ENCODE data around the gene GTF2IRD1. TPM values are rescaled to one million over a fixed set of nuclear protein-coding genes. Genes with fewer than 3 reads are reported as not detected.

The GTF2IRD1 gene
- total and polyA plus RNA-seq, 2 experiments from 2014 or later: 28.7 to 37.1 TPM

GRCh38 chr7:74625446-74625845 lies 171.7 kb downstream of the GTF2IRD1 start:
- Histone ChIP-seq H3K27ac (ENCODE audit: low read depth) (no peak overlapping the region), H3K4me2 (no peak overlapping the region), H3K79me2 (replicated peaks; ENCODE audit: insufficient read depth) (no peaks in the 10 kb centered on the region), H2AFZ (no peak overlapping the region), H3K9me2 (ENCODE audit: insufficient read depth) (no peaks in the 10 kb centered on the region), H3K36me3 (ENCODE audit: insufficient read depth) (no peaks in the 10 kb centered on the region), H3K27me3 (ENCODE audit: insufficient read depth) (no peaks in the 10 kb centered on the region), H3F3A (replicated peaks; ENCODE audit: low read depth) (no peaks in the 10 kb centered on the region), H3K4me1 (ENCODE audit: insufficient read depth) (peaks cover 6% of the 10 kb centered on the region), H3K4me3 (no peak overlapping the region), H4K20me1 (replicated peaks; ENCODE audit: insufficient read depth) (no peaks in the 10 kb centered on the region)
- Mint-ChIP-seq H3K4me1 (peaks cover 13% of the 10 kb centered on the region), H3K4me3 (no peak overlapping the region), H3K9me3 (no peaks in the 10 kb centered on the region), H3K36me3 (ENCODE audit: low read depth) (no peaks in the 10 kb centered on the region; the same call in 2 of the 3 replicates), H3K27me3 (ENCODE audit: insufficient read depth, low read depth, poor library complexity) (peaks cover 1% of the 10 kb centered on the region), H3K27ac (no peak overlapping the region)
- no peak for DNase-seq (ENCODE audit: low spot score)
- no peak for ATAC-seq
- TF ChIP-seq CREB1 (CRISPR knock-in tag; IDR thresholded peaks at IDR 0.05; ENCODE audit: low read depth) (no peak), CTCF (conservative IDR thresholded peaks at IDR 0.05; ENCODE audit: low read depth in 2 of 2) (peak in 1 of 2 experiments; percentile 18; a peak in 2 of 4 replicates), ETS1 (IDR thresholded peaks at IDR 0.05) (no peak), ZNF114 (CRISPR knock-in tag; IDR thresholded peaks at IDR 0.05) (no peak), ZNF331 (CRISPR knock-in tag; IDR thresholded peaks at IDR 0.05; ENCODE audit: low read depth) (no peak), STAT1 (IDR thresholded peaks at IDR 0.05; ENCODE audit: unreplicated experiment) (no peak), EZH2phosphoT487 (IDR thresholded peaks at IDR 0.05; ENCODE audit: unreplicated experiment) (no peak), REST (IDR thresholded peaks at IDR 0.05; ENCODE audit: unreplicated experiment) (no peak)
